HG03460 (cell line): Measurements from ENCODE around the gene SOX5.

ENCODE experiments used
- ATAC-seq: cut with Tn5 transposase; IDR thresholded peaks from one replicate; pipeline ENCODE4 v1.9.1; 2021; ENCODE audit not compliant: unreplicated experiment

The SOX5 gene

GRCh38 chr12:23626791-23627190, 322.7 kb downstream of the SOX5 start:
- ATAC-seq = no peak

- no peak for ATAC-seq
These were observed 327.6 kb downstream of the SOX5 start for GRCh38 chr12:23621900-23622299.

- ATAC-seq = no peak
These were observed 330.8 kb downstream of the SOX5 start for GRCh38 chr12:23618718-23619117.

- ATAC-seq = no peak
These were observed 331.7 kb downstream of the SOX5 start for GRCh38 chr12:23617749-23618148.

GRCh38 chr12:23614280-23614679, 335.2 kb downstream of the SOX5 start:
- no peak for ATAC-seq

GRCh38 chr12:23611320-23611719, 338.1 kb downstream of the SOX5 start:
- no peak for ATAC-seq

GRCh38 chr12:23600919-23601318, 348.6 kb downstream of the SOX5 start:
- no peak for ATAC-seq

GRCh38 chr12:23596568-23596967, 352.9 kb downstream of the SOX5 start:
- no peak for ATAC-seq

- no peak for ATAC-seq
These were observed 361.5 kb downstream of the SOX5 start for GRCh38 chr12:23587833-23588559.

GRCh38 chr12:23585782-23586163, 363.7 kb downstream of the SOX5 start:
- no peak for ATAC-seq

- no peak for ATAC-seq
These were observed 364.2 kb downstream of the SOX5 start for GRCh38 chr12:23585156-23585781.

- ATAC-seq = no peak
These were observed 367.6 kb downstream of the SOX5 start for GRCh38 chr12:23581913-23582312.

- ATAC-seq = no peak
These were observed 370.2 kb downstream of the SOX5 start for GRCh38 chr12:23579257-23579656.

- ATAC-seq = peak; percentile 83
These were observed 373.1 kb downstream of the SOX5 start for GRCh38 chr12:23576372-23576771.

GRCh38 chr12:23569356-23569755, 380.1 kb downstream of the SOX5 start:
- no peak for ATAC-seq

- ATAC-seq = no peak
These were observed 383.3 kb downstream of the SOX5 start for GRCh38 chr12:23566133-23566532.

GRCh38 chr12:23564451-23565152, 384.9 kb downstream of the SOX5 start:
- ATAC-seq = no peak

GRCh38 chr12:23561364-23562345, 387.8 kb downstream of the SOX5 start:
- no peak for ATAC-seq

- peak; percentile 91 for ATAC-seq
These were observed 388.9 kb downstream of the SOX5 start for GRCh38 chr12:23560611-23561010.

- ATAC-seq = no peak
These were observed 390.2 kb downstream of the SOX5 start for GRCh38 chr12:23559268-23559753.

- ATAC-seq = no peak
These were observed 392.8 kb downstream of the SOX5 start for GRCh38 chr12:23556661-23557060.
